ENCODE data around the gene TINAG. TPM values are rescaled to one million over a fixed set of nuclear protein-coding genes. Genes with fewer than 3 reads are reported as not detected.

The TINAG gene
- total and polyA plus RNA-seq, 12 donors = not detected

- no peaks in the 10 kb centered on the region for H3K4me1 ChIP-seq (replicated peaks in 1 of 2)
- TF ChIP-seq POLR2A (IDR thresholded peaks at IDR 0.05) = no peak
- no peak for TF ChIP-seq CTCF (IDR thresholded peaks at IDR 0.05)
- WGBS, 4 donors = 85 to 97% (median 94%) methylated on average over 4 of the region's 4 CpGs
- no peaks in the 10 kb centered on the region for H3K9me3 ChIP-seq (replicated peaks in 1 of 3)
- H3K4me3 ChIP-seq = no peak overlapping the region
- intact Hi-C loops (cut with DNase I) = loop anchor here in 1 of 2 donors (10.0 kb wide), 1 partner anchor 280 kb away; no protein-coding TSS in a partner anchor
- H3K27ac ChIP-seq = no peak overlapping the region
- H3K36me3 ChIP-seq (replicated peaks in 1 of 2) = no peaks in the 10 kb centered on the region
- no peaks in the 10 kb centered on the region for H3K27me3 ChIP-seq
- no peak for DNase-seq
Observed at GRCh38 chr6:54264581-54265272, 43.5 kb upstream of the TINAG start.

- TF ChIP-seq POLR2A (IDR thresholded peaks at IDR 0.05) (no peak), CTCF (IDR thresholded peaks at IDR 0.05) (no peak)
- Histone ChIP-seq H3K27me3 (no peaks in the 10 kb centered on the region), H3K27ac (no peak overlapping the region), H3K4me1 (replicated peaks in 1 of 2) (no peaks in the 10 kb centered on the region), H3K36me3 (replicated peaks in 1 of 2) (no peaks in the 10 kb centered on the region), H3K9me3 (replicated peaks in 1 of 3) (no peaks in the 10 kb centered on the region), H3K4me3 (no peak overlapping the region)
- intact Hi-C loops (cut with DNase I) = loop anchor here in 1 of 2 donors (10.0 kb wide), 1 partner anchor 282 kb away; no protein-coding TSS in a partner anchor
- WGBS, 4 donors = 73 to 82% (median 78%) methylated on average over 5 of the region's 5 CpGs
- DNase-seq = no peak
Observed at GRCh38 chr6:54266400-54266923, 41.8 kb upstream of the TINAG start.

- no peaks in the 10 kb centered on the region for H3K27me3 ChIP-seq
- 46 to 51% (median 47%) methylated on average over 2 of the region's 2 CpGs for WGBS, 4 donors
- TF ChIP-seq CTCF (IDR thresholded peaks at IDR 0.05) = peak; percentile 27 to 65 (median 52)
- TF ChIP-seq POLR2A (IDR thresholded peaks at IDR 0.05) = no peak
- H3K4me1 ChIP-seq (replicated peaks in 1 of 2) = no peaks in the 10 kb centered on the region
- no peak overlapping the region for H3K27ac ChIP-seq
- peak; percentile 24 to 73 (median 30) for DNase-seq
- intact Hi-C loops (cut with DNase I) = loop anchor here in 1 of 2 donors (10.0 kb wide), 1 partner anchor 283 kb away; no protein-coding TSS in a partner anchor
- H3K36me3 ChIP-seq (replicated peaks in 1 of 2) = no peaks in the 10 kb centered on the region
- no peak overlapping the region for H3K4me3 ChIP-seq
- H3K9me3 ChIP-seq (replicated peaks in 1 of 3) = no peaks in the 10 kb centered on the region
Observed at GRCh38 chr6:54267798-54268197, 40.4 kb upstream of the TINAG start.

- no peaks in the 10 kb centered on the region for H3K4me1 ChIP-seq (replicated peaks in 1 of 2)
- no peak overlapping the region for H3K27ac ChIP-seq
- intact Hi-C loops (cut with DNase I) = no loop called here
- TF ChIP-seq POLR2A (IDR thresholded peaks at IDR 0.05) = no peak
- no peak for TF ChIP-seq CTCF (IDR thresholded peaks at IDR 0.05)
- H3K36me3 ChIP-seq (replicated peaks in 1 of 2) = no peaks in the 10 kb centered on the region
- no peaks in the 10 kb centered on the region for H3K27me3 ChIP-seq
- H3K4me3 ChIP-seq = no peak overlapping the region
- 92 to 95% (median 93%) methylated on average over 6 of the region's 6 CpGs for WGBS, 4 donors
- no peaks in the 10 kb centered on the region for H3K9me3 ChIP-seq (replicated peaks in 1 of 3)
- no peak for DNase-seq
Observed at GRCh38 chr6:54273214-54273820, 34.9 kb upstream of the TINAG start.

All from adrenal gland (tissue), 12 donors.